HepG2 (cell line): ENCODE results near the gene PPP6R2. TPM values are rescaled to one million over a fixed set of nuclear protein-coding genes. Genes with fewer than 3 reads are reported as not detected.
A peak's percentile ranks its signal among the peaks of the same experiment; 100 is the strongest.

Experiments
- FOXA3 ChIP-seq: IDR thresholded peaks from 2 replicates; pipeline ENCODE4 v1.6.1; 2016; ENCODE audit warnings: missing genetic modification reagents, missing compliant biosample characterization
- GLI4 ChIP-seq: sonication (generic); formaldehyde crosslinking; IDR thresholded peaks from 2 replicates; pipeline ENCODE4 v1.5.1; 2020; ENCODE audit warnings: missing genetic modification reagents, mild to moderate bottlenecking, moderate library complexity, borderline replicate concordance
- IRF9 ChIP-seq: sonication (generic); formaldehyde crosslinking; IDR thresholded peaks from 2 replicates; pipeline ENCODE4 v1.8.0; 2022; ENCODE audit warnings: missing genetic modification reagents, mild to moderate bottlenecking, borderline replicate concordance
- JDP2 ChIP-seq: sonication (generic); formaldehyde crosslinking; IDR thresholded peaks from 2 replicates; pipeline ENCODE4 v1.8.1; 2022; ENCODE audit warnings: missing genetic modification reagents, borderline replicate concordance
- POLR2G ChIP-seq: fragments of 200-400 bp; formaldehyde crosslinking; IDR thresholded peaks from 2 replicates; pipeline ENCODE4 v1.6.1; 2018; ENCODE audit warnings: mild to moderate bottlenecking, low read depth, low read length, moderate library complexity
- RERE ChIP-seq: IDR thresholded peaks from 2 replicates; pipeline ENCODE4 v1.6.1; 2016; ENCODE audit warnings: low read depth, missing genetic modification reagents, missing compliant biosample characterization
- STAT6 ChIP-seq: sonication (generic); formaldehyde crosslinking; IDR thresholded peaks from 2 replicates; pipeline ENCODE4 v1.4.0; 2020; ENCODE audit warnings: missing genetic modification reagents, mild to moderate bottlenecking, borderline replicate concordance
- USF2 ChIP-seq, 2 experiments: sonication (generic) in 1 of 2; formaldehyde crosslinking in 1 of 2; IDR thresholded peaks; 2 replicates each; pipeline versions ENCODE4 v1.5.1 to v1.6.1; 2011 to 2020; ENCODE audit warnings: borderline replicate concordance in 1 of 2, low read depth in 1 of 2, low read length in 1 of 2, mild to moderate bottlenecking in 1 of 2, missing genetic modification reagents in 1 of 2, moderate library complexity in 1 of 2
- ZNF7 ChIP-seq: IDR thresholded peaks from 2 replicates; pipeline ENCODE4 v1.6.1; 2016; ENCODE audit warnings: missing biosample characterization, missing genetic modification reagents
- ZXDC ChIP-seq: sonication (generic); formaldehyde crosslinking; IDR thresholded peaks from 2 replicates; pipeline ENCODE4 v1.5.0; 2020; ENCODE audit warnings: mild to moderate bottlenecking, missing genetic modification reagents
- polyA plus RNA-seq, 8 experiments: library from polyadenylated mRNA; depleted of rRNA in 3 of 8; stranded (reverse) in 7 of 8; unstranded in 1 of 8; fragments of >200 nt; fragmentation: Illumina TruSeq in 4 of 8; extraction: Trizol in 4 of 8; gene quantifications; 2 replicates each; pipeline versions ENCODE4 v1.2.1 to v1.2.3, GENCODE V29; 2011 to 2016; ENCODE audit warnings: low read depth in 4 of 8, missing spikeins in 1 of 8, mixed read lengths in 1 of 8; ENCODE audit not compliant: insufficient read depth in 1 of 8
- total RNA-seq, 5 experiments: library from RNA; depleted of rRNA; stranded (reverse); fragments of >200 nt; fragmentation: Illumina TruSeq; extraction: Trizol; gene quantifications; 2 replicates each; pipeline ENCODE4 v1.2.3, GENCODE V29; 2016; ENCODE audit warnings: low read depth in 1 of 5

Gene PPP6R2
- total and polyA plus RNA-seq, 2 of the 13 experiments (the other 11 are each of a cell fraction or from before 2014, with no cell fraction given), result 55.0 to 102 TPM

GRCh38 chr22:50485221-50486131, 142.3 kb downstream of the PPP6R2 start (continued):
- TF ChIP-seq RERE (CRISPR knock-in tag) (peak; percentile 32; the same call in 1 of the 2 replicates), STAT6 (CRISPR knock-in tag) (no peak), ZXDC (no peak), USF2 (IDR thresholded peaks at IDR 0.05; ENCODE audit: low read depth, low read length) (peak; percentile 94), USF2 (CRISPR knock-in tag; IDR thresholded peaks at IDR 0.05; ENCODE audit: borderline replicate concordance) (peak; percentile 92; the same call in 1 of the 2 replicates), JDP2 (no peak), GLI4 (no peak), FOXA3 (CRISPR knock-in tag) (0 out of 2 replicates have a peak, but pooled peaks have one; percentile 46), ZNF7 (CRISPR knock-in tag) (no peak), POLR2G (peak; percentile 68), IRF9 (peak; percentile 91; the same call in 1 of the 2 replicates)
